ENCODE measurements around the gene TMEM273. TPM values are rescaled to one million over a fixed set of nuclear protein-coding genes. Genes with fewer than 3 reads are reported as not detected.
A peak's percentile ranks its signal among the peaks of the same experiment; 100 is the strongest.

Gene TMEM273
- total RNA-seq, 4 donors from 2014 or later: 4.9 to 11.2 (median 7.8) TPM

GRCh38 chr10:49162761-49163310 lies 25.4 kb downstream of the TMEM273 start:
- TF ChIP-seq POLR2A (IDR thresholded peaks at IDR 0.05) (no peak), CTCF (IDR thresholded peaks at IDR 0.05 in 4 of 5, conservative IDR thresholded peaks at IDR 0.05 in 1 of 5) (no peak)
- H3K36me3 ChIP-seq: no peaks in the 10 kb centered on the region
- no peaks in the 10 kb centered on the region for H3K4me1 ChIP-seq
- in situ Hi-C loops (cut with MboI; ENCODE audit: low sequenced_read_pairs in 4 of 4): loop anchor here in 2 of 4 donors (10.0 to 25.0 kb wide), 2 partner anchors 178 to 501 kb away; no protein-coding TSS in a partner anchor
- intact Hi-C loops (cut with DNase I; ENCODE audit: low total_unique reads): loop anchor here (5.0 kb wide), 1 partner anchor 506 kb away; no protein-coding TSS in a partner anchor
- DNase-seq (no peak), ATAC-seq (no peak)
- H3K9me3 ChIP-seq: no peaks in the 10 kb centered on the region
- H3K27ac ChIP-seq: no peak overlapping the region
- H3K27me3 ChIP-seq: no peaks in the 10 kb centered on the region
- H3K4me3 ChIP-seq: no peak overlapping the region

- H3K4me1 ChIP-seq: no peaks in the 10 kb centered on the region
- in situ Hi-C loops (cut with MboI; ENCODE audit: low sequenced_read_pairs in 4 of 4) (loop anchor here in 2 of 4 donors (10.0 to 25.0 kb wide), 2 partner anchors 177 to 500 kb away; no protein-coding TSS in a partner anchor), intact Hi-C loops (cut with DNase I; ENCODE audit: low total_unique reads) (loop anchor here (5.0 kb wide), 1 partner anchor 505 kb away; no protein-coding TSS in a partner anchor)
- DNase-seq: no peak
- no peak overlapping the region for H3K4me3 ChIP-seq
- TF ChIP-seq POLR2A (IDR thresholded peaks at IDR 0.05) (no peak), CTCF (IDR thresholded peaks at IDR 0.05 in 4 of 5, conservative IDR thresholded peaks at IDR 0.05 in 1 of 5) (no peak)
- no peak overlapping the region for H3K27ac ChIP-seq
- no peaks in the 10 kb centered on the region for H3K36me3 ChIP-seq
- no peaks in the 10 kb centered on the region for H3K27me3 ChIP-seq
- no peak for ATAC-seq
- H3K9me3 ChIP-seq: no peaks in the 10 kb centered on the region
These were observed 26.1 kb downstream of the TMEM273 start for GRCh38 chr10:49162063-49162462.

- peak; percentile 19 to 30 for ATAC-seq
- H3K27ac ChIP-seq: no peak overlapping the region
- H3K9me3 ChIP-seq: no peaks in the 10 kb centered on the region
- H3K4me3 ChIP-seq: no peak overlapping the region
- in situ Hi-C loops (cut with MboI; ENCODE audit: low sequenced_read_pairs in 4 of 4) (loop anchor here in 2 of 4 donors (10.0 to 25.0 kb wide), 2 partner anchors 177 to 499 kb away; no protein-coding TSS in a partner anchor), intact Hi-C loops (cut with DNase I; ENCODE audit: low total_unique reads) (loop anchor here (5.0 kb wide), 1 partner anchor 504 kb away; no protein-coding TSS in a partner anchor)
- TF ChIP-seq POLR2A (IDR thresholded peaks at IDR 0.05) (no peak), CTCF (IDR thresholded peaks at IDR 0.05 in 4 of 5, conservative IDR thresholded peaks at IDR 0.05 in 1 of 5) (peak in 2 of 5 experiments; percentile 19 to 42)
- no peaks in the 10 kb centered on the region for H3K36me3 ChIP-seq
- no peaks in the 10 kb centered on the region for H3K27me3 ChIP-seq
- H3K4me1 ChIP-seq: no peaks in the 10 kb centered on the region
- DNase-seq: no peak
These were observed 26.7 kb downstream of the TMEM273 start for GRCh38 chr10:49161411-49161997.

DNA sequence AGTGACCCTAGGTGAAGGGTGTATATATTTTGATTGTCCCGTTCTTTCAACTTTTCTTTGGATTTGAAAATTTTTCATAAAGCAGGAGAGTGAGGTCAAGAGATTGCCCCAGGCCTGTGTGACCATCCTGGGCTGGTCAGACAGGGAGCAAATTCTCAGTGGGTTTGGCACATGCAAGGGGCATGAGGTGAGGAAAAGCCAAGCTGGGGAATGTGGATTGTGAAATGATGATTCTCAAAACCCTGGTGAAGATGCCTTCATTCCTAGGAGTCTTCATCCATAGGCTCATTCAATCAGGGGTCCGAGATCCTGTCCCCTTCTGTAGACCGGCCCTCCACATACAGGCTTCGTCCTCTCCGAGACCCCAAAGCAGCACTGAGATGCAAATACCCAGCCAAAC lies 27.4 kb downstream of the TMEM273 start:
- in situ Hi-C loops (cut with MboI; ENCODE audit: low sequenced_read_pairs in 4 of 4) (loop anchor here in 2 of 4 donors (10.0 to 25.0 kb wide), 2 partner anchors 176 to 499 kb away; no protein-coding TSS in a partner anchor), intact Hi-C loops (cut with DNase I; ENCODE audit: low total_unique reads) (loop anchor here (5.0 kb wide), 1 partner anchor 504 kb away; no protein-coding TSS in a partner anchor)
- Histone ChIP-seq H3K27ac (no peak overlapping the region), H3K4me3 (no peak overlapping the region), H3K36me3 (no peaks in the 10 kb centered on the region), H3K9me3 (no peaks in the 10 kb centered on the region), H3K27me3 (no peaks in the 10 kb centered on the region), H3K4me1 (no peaks in the 10 kb centered on the region)
- DNase-seq: no peak
- ATAC-seq: no peak
- TF ChIP-seq CTCF (IDR thresholded peaks at IDR 0.05 in 4 of 5, conservative IDR thresholded peaks at IDR 0.05 in 1 of 5) (no peak), POLR2A (IDR thresholded peaks at IDR 0.05) (no peak)
